MCF 10A (cell line): ENCODE results near the gene BTNL9. TPM values are rescaled to one million over a fixed set of nuclear protein-coding genes. Genes with fewer than 3 reads are reported as not detected.

Source experiments
- BruUV-seq: library from RNA; stranded (reverse); fragments of 400-500 nt; replicated peaks from 2 replicates; lab custom pipeline; 2021; lab: Mats Ljungman, UMichigan
- CTCF ChIA-PET: fragments of 300-600 bp; sonication (Branson Sonifier 250); formaldehyde crosslinking; extraction: SDS; loops from one replicate; lab custom pipeline; 2021; ENCODE audit warnings: antibody characterized with exemption, inconsistent platforms; lab: Yijun Ruan, JAX
- POLR2A ChIA-PET: fragments of 300-600, 350-650 bp; sonication (Branson Sonifier 250); formaldehyde crosslinking; extraction: SDS; loops from one replicate; lab custom pipeline; 2020; ENCODE audit warnings: antibody characterized with exemption, inconsistent platforms; lab: Yijun Ruan, JAX
- DNase-seq: peaks from one replicate; pipeline ENCODE4 v3.0.0-alpha.2; 2018; ENCODE audit not compliant: unreplicated experiment
- H3K27ac Mint-ChIP-seq: one replicate; pipeline ENCODE4 v1.8.0; 2022; ENCODE audit warnings: mild to moderate bottlenecking, low read depth, mixed read lengths; ENCODE audit not compliant: unreplicated experiment
- H3K27me3 Mint-ChIP-seq: one replicate; pipeline ENCODE4 v1.8.0; 2022; ENCODE audit warnings: mixed read lengths; ENCODE audit not compliant: insufficient read depth, unreplicated experiment
- H3K36me3 Mint-ChIP-seq: one replicate; pipeline ENCODE4 v1.8.0; 2022; ENCODE audit warnings: mild to moderate bottlenecking, moderate library complexity, mixed read lengths; ENCODE audit not compliant: insufficient read depth, unreplicated experiment
- H3K4me1 Mint-ChIP-seq: one replicate; pipeline ENCODE4 v1.8.0; 2022; ENCODE audit warnings: mixed read lengths; ENCODE audit not compliant: insufficient read depth, unreplicated experiment
- H3K4me3 Mint-ChIP-seq: one replicate; pipeline ENCODE4 v1.8.0; 2022; ENCODE audit warnings: mild to moderate bottlenecking, moderate library complexity, mixed read lengths; ENCODE audit not compliant: unreplicated experiment
- H3K9me3 Mint-ChIP-seq: one replicate; pipeline ENCODE4 v1.8.0; 2022; ENCODE audit warnings: mixed read lengths; ENCODE audit not compliant: unreplicated experiment
- CTCF ChIP-seq: fragments of 200-600 bp; IDR thresholded peaks from one replicate; pipeline ENCODE4 v1.8.0; 2022; ENCODE audit warnings: antibody characterized with exemption, mild to moderate bottlenecking; ENCODE audit not compliant: unreplicated experiment
- intact Hi-C: fragments of 100-400 bp; cut with micrococcal nuclease; formaldehyde crosslinking; loops from 2 replicates; pipeline ENCODE4 v1.14.1; 2022
- total RNA-seq: library from RNA; stranded (reverse); gene quantifications from 2 replicates; pipeline ENCODE4 v1.2.3, GENCODE V29; 2022

Gene BTNL9
- total RNA-seq, 1 experiment from 2014 or later: not detected

GRCh38 chr5:181058786-181059296 lies 18.8 kb downstream of the BTNL9 start:
- peaks cover 7% of the 10 kb centered on the region for H3K9me3 Mint-ChIP-seq
- POLR2A ChIA-PET: interaction anchor here (0.6 kb wide), 1 partner anchor 10 kb away, joined by 5 read pairs; no protein-coding TSS in a partner anchor
- intact Hi-C loops: no loop called here
- H3K4me1 Mint-ChIP-seq: no peaks in the 10 kb centered on the region
- BruUV-seq: no TSS peak
- DNase-seq: no peak
- H3K27ac Mint-ChIP-seq: no peak overlapping the region
- CTCF ChIA-PET: no interaction called here
- H3K4me3 Mint-ChIP-seq: no peak overlapping the region
- peaks cover 53% of the 10 kb centered on the region for H3K27me3 Mint-ChIP-seq
- TF ChIP-seq CTCF: no peak
- no peaks in the 10 kb centered on the region for H3K36me3 Mint-ChIP-seq

DNA sequence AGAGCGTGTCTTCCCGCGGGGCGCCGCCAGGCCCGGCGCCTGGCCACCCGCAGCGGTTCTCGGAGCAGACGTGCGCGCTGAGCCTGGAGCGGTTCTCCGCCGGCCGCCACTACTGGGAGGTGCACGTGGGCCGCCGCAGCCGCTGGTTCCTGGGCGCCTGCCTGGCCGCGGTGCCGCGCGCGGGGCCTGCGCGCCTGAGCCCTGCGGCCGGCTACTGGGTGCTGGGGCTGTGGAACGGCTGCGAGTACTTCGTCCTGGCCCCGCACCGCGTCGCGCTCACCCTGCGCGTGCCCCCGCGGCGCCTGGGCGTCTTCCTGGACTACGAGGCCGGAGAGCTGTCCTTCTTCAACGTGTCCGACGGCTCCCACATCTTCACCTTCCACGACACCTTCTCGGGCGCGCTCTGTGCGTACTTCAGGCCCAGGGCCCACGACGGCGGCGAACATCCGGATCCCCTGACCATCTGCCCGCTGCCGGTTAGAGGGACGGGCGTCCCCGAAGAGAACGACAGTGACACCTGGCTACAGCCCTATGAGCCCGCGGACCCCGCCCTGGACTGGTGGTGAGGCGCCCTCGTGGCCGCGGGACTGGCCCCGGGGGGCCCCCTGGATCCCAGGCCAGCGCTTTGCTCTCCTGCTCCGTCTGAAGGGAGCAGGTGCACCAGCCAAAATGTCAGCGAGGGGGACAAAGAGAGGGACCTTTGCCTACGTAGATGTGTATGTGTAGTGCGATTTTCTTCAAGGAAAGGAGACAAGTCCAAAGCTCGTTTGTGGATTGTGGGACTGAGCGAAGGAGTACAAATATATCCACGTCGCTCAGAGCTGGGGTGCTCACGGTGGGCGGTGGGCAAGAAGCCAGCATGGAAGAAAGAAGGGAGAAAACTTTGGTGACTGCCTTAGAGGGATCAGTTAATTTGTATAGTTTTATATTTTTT lies 19.5 kb downstream of the BTNL9 start:
- no peaks in the 10 kb centered on the region for H3K36me3 Mint-ChIP-seq
- intact Hi-C loops: no loop called here
- H3K4me1 Mint-ChIP-seq: no peaks in the 10 kb centered on the region
- ChIA-PET POLR2A (interaction anchor here (0.6 kb wide), 1 partner anchor 36 kb away, joined by 3 read pairs; no protein-coding TSS in a partner anchor), CTCF (no interaction called here)
- no TSS peak for BruUV-seq
- H3K27me3 Mint-ChIP-seq: peaks cover 46% of the 10 kb centered on the region
- H3K4me3 Mint-ChIP-seq: no peak overlapping the region
- no peak overlapping the region for H3K27ac Mint-ChIP-seq
- DNase-seq: no peak
- peaks cover 7% of the 10 kb centered on the region for H3K9me3 Mint-ChIP-seq
- no peak for TF ChIP-seq CTCF

DNA sequence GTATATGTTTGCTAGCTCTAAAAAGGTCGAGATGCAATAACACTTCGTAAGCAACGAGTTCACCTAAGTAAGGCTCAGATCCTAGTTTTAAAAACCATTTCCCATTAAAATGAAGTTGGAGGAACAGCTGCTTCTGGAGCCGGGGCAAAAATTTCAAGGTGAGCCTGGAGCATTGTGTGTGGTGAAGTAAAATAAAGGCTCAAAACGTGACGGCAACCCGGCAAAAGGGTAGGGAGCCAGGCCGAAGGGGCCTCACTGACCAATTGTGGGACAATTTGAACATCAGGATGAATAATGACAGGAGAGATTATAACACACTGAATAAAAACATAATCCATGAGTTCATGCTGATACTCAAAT lies 20.1 kb downstream of the BTNL9 start:
- DNase-seq: no peak
- H3K27me3 Mint-ChIP-seq: peaks cover 40% of the 10 kb centered on the region
- intact Hi-C loops: no loop called here

More for the DNA sequence above, 20.1 kb downstream of the BTNL9 start:
- BruUV-seq: no TSS peak
- H3K4me1 Mint-ChIP-seq: no peaks in the 10 kb centered on the region
- H3K4me3 Mint-ChIP-seq: no peak overlapping the region
- H3K36me3 Mint-ChIP-seq: no peaks in the 10 kb centered on the region
- POLR2A ChIA-PET: interaction anchor here (0.6 kb wide), 1 partner anchor 36 kb away, joined by 3 read pairs; no protein-coding TSS in a partner anchor
- CTCF ChIA-PET: no interaction called here
- TF ChIP-seq CTCF: no peak
- no peak overlapping the region for H3K27ac Mint-ChIP-seq
- peaks cover 7% of the 10 kb centered on the region for H3K9me3 Mint-ChIP-seq
